ENCODE measurements around the gene CPXM1. TPM values are rescaled to one million over a fixed set of nuclear protein-coding genes. Genes with fewer than 3 reads are reported as not detected.

Gene CPXM1
- total RNA-seq (10 to 100 TPM in 2 of 9 donors, 1 to 10 TPM in 2, under 1 TPM in 5; 0.42 to 21.5 (median 0.72) TPM), polyA plus RNA-seq (1 to 10 TPM in 1 of 2 donors, under 1 TPM in 1; 0.27 to 3.9 TPM)
- long read RNA-seq, donor 1: 0 reads
- long read RNA-seq, donor 2, partial matches to known transcripts: 0 of 3 reads
- long read RNA-seq, donor 2, other reads (novel, unspliced or antisense): 1 of 3 reads
- long read RNA-seq, donor 3: 0 reads

GRCh38 chr20:2800521-2801285, at the start of gene CPXM1:
TSS of gene CPXM1 (minus strand) at chr20:2800627. CDS start at chr20:2800572, 55 bp downstream.
- TF ChIP-seq POLR2A (IDR thresholded peaks at IDR 0.05): no peak
- TF ChIP-seq, protein P1, sequence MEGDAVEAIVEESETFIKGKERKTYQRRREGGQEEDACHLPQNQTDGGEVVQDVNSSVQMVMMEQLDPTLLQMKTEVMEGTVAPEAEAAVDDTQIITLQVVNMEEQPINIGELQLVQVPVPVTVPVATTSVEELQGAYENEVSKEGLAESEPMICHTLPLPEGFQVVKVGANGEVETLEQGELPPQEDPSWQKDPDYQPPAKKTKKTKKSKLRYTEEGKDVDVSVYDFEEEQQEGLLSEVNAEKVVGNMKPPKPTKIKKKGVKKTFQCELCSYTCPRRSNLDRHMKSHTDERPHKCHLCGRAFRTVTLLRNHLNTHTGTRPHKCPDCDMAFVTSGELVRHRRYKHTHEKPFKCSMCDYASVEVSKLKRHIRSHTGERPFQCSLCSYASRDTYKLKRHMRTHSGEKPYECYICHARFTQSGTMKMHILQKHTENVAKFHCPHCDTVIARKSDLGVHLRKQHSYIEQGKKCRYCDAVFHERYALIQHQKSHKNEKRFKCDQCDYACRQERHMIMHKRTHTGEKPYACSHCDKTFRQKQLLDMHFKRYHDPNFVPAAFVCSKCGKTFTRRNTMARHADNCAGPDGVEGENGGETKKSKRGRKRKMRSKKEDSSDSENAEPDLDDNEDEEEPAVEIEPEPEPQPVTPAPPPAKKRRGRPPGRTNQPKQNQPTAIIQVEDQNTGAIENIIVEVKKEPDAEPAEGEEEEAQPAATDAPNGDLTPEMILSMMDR (IDR thresholded peaks at IDR 0.05): no peak
- peaks cover 0 to 25% (median 0%) of the 10 kb centered on the region in 12 donors for H3K4me1 ChIP-seq
- DNase-seq (no peak), ATAC-seq (peak in 1 of 4 donors; percentile 38)
- peaks cover 0 to 5% (median 0%) of the 10 kb centered on the region in 12 donors for H3K9me3 ChIP-seq
- H3K36me3 ChIP-seq: no peaks in the 10 kb centered on the region
- peaks cover 27 to 98% (median 79%) of the 10 kb centered on the region in 9 donors for H3K27me3 ChIP-seq
- H3K4me3 ChIP-seq: peak within 1 kb of the TSS in 10 of 12 donors; percentile 3 to 50 (median 33)
- intact Hi-C loops (cut with DNase I): no loop called here
- H3K27ac ChIP-seq: no peak within 1 kb of the TSS
- WGBS, 4 donors: 0 to 3% (median 1%) methylated on average over 24 to 52 of the region's 52 CpGs

DNA sequence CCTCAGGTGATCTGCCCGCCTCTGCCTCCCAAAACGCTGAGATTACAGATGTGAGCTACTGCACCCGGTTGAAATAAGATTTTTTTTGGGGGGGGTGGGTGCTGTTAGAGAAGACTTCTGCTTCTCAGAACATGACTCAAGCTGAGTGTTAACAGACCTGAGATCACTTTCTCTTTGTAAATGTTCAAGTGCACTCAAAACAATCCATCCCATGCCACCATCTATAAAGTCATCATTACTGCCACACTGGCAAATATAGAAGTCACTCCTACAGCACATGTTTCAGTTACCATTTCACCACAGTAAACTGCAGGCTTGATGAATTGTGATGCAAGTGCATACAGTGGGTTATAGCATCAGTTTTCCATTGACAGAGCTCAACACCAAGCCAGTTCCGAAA, 49.1 kb upstream of the CPXM1 start:
- H3K27me3 ChIP-seq: no peaks in the 10 kb centered on the region
- H3K27ac ChIP-seq: no peak overlapping the region
- no peaks in the 10 kb centered on the region for H3K9me3 ChIP-seq
- DNase-seq: no peak
- ATAC-seq: no peak
- intact Hi-C loops (cut with DNase I): loop anchor here in 7 of 10 donors (5.0 to 10.0 kb wide), 6 partner anchors 92 to 325 kb away; partner anchors contain the start of genes EBF4 (in 2 of the 7) and IDH3B (in 1 of the 7)
- WGBS, 4 donors: 85 to 95% (median 91%) methylated on average over 4 of the region's 4 CpGs
- no peak overlapping the region for H3K4me3 ChIP-seq
- H3K36me3 ChIP-seq: peaks cover 0 to 5% (median 0%) of the 10 kb centered on the region in 9 donors
- peaks cover 0 to 13% (median 6%) of the 10 kb centered on the region in 12 donors for H3K4me1 ChIP-seq
- no peak for TF ChIP-seq POLR2A (IDR thresholded peaks at IDR 0.05)
- TF ChIP-seq, protein P1 (IDR thresholded peaks at IDR 0.05): no peak

- no peaks in the 10 kb centered on the region for H3K9me3 ChIP-seq
- no peak for ATAC-seq
- TF ChIP-seq POLR2A (IDR thresholded peaks at IDR 0.05): no peak
- TF ChIP-seq, protein P1 (IDR thresholded peaks at IDR 0.05): no peak
- no peak overlapping the region for H3K27ac ChIP-seq
- H3K27me3 ChIP-seq: no peaks in the 10 kb centered on the region
- 94 to 98% (median 96%) methylated on average over 4 of the region's 4 CpGs for WGBS, 4 donors
- peaks cover 0 to 11% (median 6%) of the 10 kb centered on the region in 12 donors for H3K4me1 ChIP-seq
- no peak for DNase-seq
- intact Hi-C loops (cut with DNase I): loop anchor here in 7 of 10 donors (5.0 to 10.0 kb wide), 6 partner anchors 91 to 323 kb away; partner anchors contain the start of genes EBF4 (in 2 of the 7) and IDH3B (in 1 of the 7)
- no peak overlapping the region for H3K4me3 ChIP-seq
- peaks cover 0 to 12% (median 0%) of the 10 kb centered on the region in 9 donors for H3K36me3 ChIP-seq
Measured at GRCh38 chr20:2847802-2848201, 47.4 kb upstream of the CPXM1 start.

GRCh38 chr20:2846698-2847097, 46.3 kb upstream of the CPXM1 start:
- Histone ChIP-seq H3K27ac (no peak overlapping the region), H3K9me3 (no peaks in the 10 kb centered on the region), H3K4me1 (peaks cover 0 to 5% (median 2%) of the 10 kb centered on the region in 12 donors), H3K4me3 (no peak overlapping the region), H3K36me3 (peaks cover 0 to 12% (median 0%) of the 10 kb centered on the region in 9 donors), H3K27me3 (no peaks in the 10 kb centered on the region)
- 76 to 81% (median 78%) methylated on average over 5 of the region's 5 CpGs for WGBS, 4 donors
- DNase-seq (no peak), ATAC-seq (no peak)
- intact Hi-C loops (cut with DNase I): loop anchor here in 7 of 10 donors (5.0 to 10.0 kb wide), 6 partner anchors 89 to 322 kb away; partner anchors contain the start of genes EBF4 (in 2 of the 7) and IDH3B (in 1 of the 7)
- TF ChIP-seq POLR2A (IDR thresholded peaks at IDR 0.05): no peak
- TF ChIP-seq, protein P1 (IDR thresholded peaks at IDR 0.05): no peak
